GM13977 (cell line): Measurements from ENCODE around the gene KCNMA1.

Source experiments
- DNase-seq: peaks from one replicate; pipeline ENCODE4 v3.0.0; 2012; ENCODE audit warnings: low spot score
- in situ Hi-C: fragments of 300-500 bp; cut with MboI; formaldehyde crosslinking; loops from one replicate; pipeline ENCODE4 v1.12.0; 2022; ENCODE audit warnings: low sequenced_read_pairs, low pct_unique_long_range_greater_than_20kb, mixed read lengths, inconsistent platforms; ENCODE audit not compliant: unreplicated experiment
- TF ChIP-seq, protein P1 (sequence below): IDR thresholded peaks from 2 replicates; pipeline ENCODE4 v1.5.1; 2012; ENCODE audit warnings: mild to moderate bottlenecking, control low read depth; ENCODE audit not compliant: insufficient read depth; ENCODE audit errors: extremely low read depth, missing control alignments

KCNMA1 gene

DNA sequence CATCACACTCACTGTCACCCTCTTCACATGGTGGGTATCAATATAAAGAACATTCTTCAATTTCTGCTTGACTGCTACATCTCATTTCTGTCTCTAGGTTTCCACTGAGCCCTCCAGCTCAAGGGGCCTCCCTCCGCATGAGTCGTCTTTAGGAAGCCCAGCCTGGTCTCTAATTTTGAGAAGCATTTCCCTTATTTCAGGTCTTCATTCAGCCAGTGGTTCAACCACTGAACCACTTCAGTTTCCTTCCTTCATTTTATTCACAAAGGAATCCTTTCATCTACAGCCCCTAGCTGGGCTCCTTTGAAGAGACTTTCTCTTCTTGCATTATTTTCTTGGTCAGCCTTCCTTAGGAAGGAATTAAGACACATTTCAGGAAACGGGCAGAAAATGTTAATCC lies 257.4 kb downstream of the KCNMA1 start:
- in situ Hi-C loops = no loop called here
- TF ChIP-seq, protein P1, sequence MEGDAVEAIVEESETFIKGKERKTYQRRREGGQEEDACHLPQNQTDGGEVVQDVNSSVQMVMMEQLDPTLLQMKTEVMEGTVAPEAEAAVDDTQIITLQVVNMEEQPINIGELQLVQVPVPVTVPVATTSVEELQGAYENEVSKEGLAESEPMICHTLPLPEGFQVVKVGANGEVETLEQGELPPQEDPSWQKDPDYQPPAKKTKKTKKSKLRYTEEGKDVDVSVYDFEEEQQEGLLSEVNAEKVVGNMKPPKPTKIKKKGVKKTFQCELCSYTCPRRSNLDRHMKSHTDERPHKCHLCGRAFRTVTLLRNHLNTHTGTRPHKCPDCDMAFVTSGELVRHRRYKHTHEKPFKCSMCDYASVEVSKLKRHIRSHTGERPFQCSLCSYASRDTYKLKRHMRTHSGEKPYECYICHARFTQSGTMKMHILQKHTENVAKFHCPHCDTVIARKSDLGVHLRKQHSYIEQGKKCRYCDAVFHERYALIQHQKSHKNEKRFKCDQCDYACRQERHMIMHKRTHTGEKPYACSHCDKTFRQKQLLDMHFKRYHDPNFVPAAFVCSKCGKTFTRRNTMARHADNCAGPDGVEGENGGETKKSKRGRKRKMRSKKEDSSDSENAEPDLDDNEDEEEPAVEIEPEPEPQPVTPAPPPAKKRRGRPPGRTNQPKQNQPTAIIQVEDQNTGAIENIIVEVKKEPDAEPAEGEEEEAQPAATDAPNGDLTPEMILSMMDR = no peak
- no peak for DNase-seq

DNA sequence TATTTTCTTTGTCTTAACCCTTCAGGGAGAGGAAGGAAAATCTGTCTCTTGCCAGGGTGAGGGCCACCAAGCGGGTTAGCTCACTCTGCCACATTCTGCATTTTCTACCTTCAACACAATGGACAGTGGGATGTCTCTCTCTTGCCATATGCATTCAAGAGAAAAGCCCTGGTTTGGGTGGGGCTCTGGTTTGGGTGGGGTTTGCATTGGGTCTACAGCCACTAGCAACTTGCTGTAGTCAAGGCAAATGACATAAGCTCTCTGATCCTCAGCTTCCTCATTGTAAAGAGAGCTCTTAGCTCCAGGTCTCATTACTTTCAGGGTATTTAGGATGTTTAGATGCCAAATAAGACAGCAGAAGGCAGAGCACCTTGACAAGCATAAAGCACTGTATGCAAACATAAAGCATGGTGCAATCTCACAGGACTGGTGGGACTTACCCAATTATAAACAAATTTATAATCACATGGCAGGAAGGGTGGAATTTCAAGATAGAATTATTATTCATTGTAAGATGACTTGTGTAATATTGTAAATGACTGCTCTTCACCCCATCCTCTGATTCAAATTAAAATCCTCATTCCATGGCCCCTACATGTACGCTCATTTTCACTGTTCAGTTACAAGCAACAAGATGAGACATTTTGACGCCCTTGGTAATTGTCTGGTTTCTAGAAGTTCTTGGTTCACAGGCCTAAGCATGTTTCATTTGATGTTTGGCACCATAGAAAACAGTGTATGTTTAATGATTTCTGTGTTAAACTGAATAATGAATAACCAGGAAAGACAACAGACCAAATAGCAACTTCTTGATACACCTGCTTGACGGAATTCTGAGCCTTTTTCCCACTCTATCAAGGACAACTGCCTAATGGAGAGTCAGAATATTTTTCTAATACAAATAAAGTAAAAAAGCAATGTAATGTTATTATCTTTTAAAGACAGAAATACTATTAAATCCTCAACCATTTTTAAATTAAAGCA lies 258.9 kb downstream of the KCNMA1 start:
- TF ChIP-seq, protein P1 = no peak
- DNase-seq = no peak
- in situ Hi-C loops = no loop called here

DNA sequence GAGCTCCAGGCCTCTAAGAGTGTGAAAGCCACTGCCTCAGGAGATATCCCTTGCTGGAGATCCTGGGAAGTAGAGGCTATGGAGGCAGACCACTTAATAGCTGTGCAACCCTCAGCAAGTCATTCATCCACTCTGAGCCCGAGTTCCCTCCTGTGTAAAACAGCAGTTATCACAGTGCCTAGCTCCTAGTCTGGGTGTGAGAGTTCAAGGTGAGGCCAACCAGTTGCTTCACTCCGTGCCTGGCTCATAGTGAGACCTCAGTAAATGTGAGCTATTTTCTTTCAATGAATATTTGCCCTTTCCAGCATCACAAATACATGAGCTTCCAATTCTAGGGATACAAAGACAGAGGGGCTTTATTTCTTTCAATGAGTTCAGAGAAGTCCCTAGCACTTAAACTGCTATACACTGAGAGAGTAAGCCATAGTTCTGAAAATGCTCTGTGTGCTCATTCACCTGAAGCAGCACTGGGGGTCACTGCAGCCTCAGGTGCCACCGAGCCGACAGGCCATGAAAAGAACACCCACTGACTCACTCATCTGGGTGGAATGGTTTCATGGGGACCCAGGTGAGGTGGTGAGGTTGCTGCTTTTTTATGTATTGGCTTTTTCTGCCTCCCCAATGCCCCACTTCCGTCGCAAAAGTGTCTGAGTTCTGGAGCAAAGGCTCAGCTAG lies 259.8 kb downstream of the KCNMA1 start:
- in situ Hi-C loops = no loop called here
- TF ChIP-seq, protein P1 = no peak
- no peak for DNase-seq

DNA sequence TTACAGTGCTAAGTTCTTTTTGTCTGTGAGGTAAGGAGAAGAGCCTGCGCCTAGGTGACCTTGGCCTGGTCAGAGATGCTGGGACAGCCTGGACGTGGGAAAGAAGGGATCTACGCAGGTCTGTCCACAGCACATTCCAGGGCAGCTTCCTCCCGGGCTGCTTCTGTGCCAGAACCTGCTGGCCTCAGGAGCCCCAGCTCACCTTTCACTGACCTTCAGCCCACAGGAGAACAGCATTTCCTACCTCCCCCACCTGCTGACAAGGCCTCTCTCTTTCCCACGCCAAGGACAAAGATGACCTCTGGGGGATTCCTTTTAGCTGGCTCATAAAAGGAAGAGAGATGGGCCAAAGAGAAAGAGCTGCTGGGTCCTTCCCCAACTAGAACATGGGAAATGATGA lies 260.6 kb downstream of the KCNMA1 start:
- TF ChIP-seq, protein P1 = no peak
- in situ Hi-C loops = no loop called here
- no peak for DNase-seq

DNA sequence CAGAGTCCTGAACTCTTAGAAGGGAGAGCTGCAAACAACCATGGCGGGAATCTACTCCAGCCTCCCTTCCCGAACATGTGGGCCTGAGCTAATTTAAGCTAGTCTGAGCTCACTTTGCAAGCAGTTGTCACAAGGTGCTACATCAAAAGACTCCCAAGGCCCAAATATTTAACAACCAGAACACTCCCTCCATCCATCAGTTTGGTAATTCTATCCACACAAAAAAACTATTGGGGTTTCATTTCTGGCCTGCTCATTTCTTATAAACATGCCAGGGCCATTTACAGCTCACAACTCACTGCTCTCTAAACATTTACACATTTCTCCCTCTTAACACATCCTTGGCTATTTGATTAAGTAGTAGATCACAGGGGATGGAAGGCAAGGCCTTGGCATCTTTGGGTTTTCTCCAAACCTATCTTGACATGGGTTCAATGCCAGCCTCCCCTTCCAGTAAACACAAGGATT lies 263.4 kb downstream of the KCNMA1 start:
- in situ Hi-C loops = no loop called here
- TF ChIP-seq, protein P1 = no peak
- no peak for DNase-seq

DNA sequence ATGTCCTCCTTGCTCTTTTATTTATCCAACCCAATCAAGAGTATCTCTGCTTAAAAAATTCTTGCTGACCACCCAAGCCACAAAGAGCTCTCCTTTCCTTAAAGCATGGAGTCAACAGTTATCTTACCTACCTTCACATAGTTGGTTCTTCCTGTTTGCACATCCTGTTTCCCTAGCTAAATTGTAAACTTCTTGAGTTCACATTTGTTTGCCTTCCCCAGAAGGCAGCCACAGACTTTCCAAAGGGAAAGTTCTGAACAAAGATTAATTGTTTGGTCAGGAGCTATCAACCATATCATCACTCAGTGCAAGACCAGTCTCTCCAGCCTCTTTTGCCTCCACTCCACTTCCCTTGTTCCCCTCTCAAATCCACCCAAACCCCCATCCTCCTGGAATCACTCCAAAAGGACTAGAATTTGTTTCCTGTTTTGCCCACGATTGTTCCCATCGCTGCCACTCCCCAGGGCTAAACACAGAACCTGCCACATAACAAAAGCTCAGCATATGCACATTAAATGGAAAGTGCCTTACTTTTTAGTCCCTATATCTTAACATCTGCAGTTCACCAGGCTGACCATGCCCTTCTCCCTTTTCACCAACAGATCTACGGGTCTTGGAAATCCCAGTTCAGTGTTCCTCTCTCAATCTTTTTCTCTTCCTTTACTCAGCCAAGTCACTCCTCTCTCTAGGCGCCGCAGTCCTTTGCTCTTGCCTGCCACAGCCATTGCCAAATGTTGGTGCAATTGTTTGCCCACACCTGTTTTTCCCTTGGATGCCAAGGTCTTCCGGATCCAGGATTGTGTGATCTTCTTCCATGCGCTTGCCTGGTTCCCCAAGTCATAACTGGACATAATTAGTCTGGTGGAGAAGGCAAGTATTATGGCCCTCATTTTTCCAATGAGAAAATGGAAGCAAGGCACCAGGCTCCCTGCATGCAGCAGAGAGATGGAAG lies 265.5 kb downstream of the KCNMA1 start:
- no peak for DNase-seq
- TF ChIP-seq, protein P1 = no peak
- in situ Hi-C loops = no loop called here
